Adipocyte (in vitro differentiated cells): ENCODE data around the gene TECPR1.

Experiments
- DNase-seq: peaks from one replicate; pipeline ENCODE4 v3.0.0-alpha.2; 2015; ENCODE audit warnings: low read depth
- H3K27me3 ChIP-seq: replicated peaks from 2 replicates; pipeline ENCODE4 v1.7.0; 2013; ENCODE audit warnings: mild to moderate bottlenecking, low read length, moderate library complexity; ENCODE audit not compliant: control insufficient read depth, insufficient read depth
- H3K36me3 ChIP-seq: 2 replicates; pipeline ENCODE4 v1.7.0; 2013; ENCODE audit warnings: low read length, mild to moderate bottlenecking, moderate library complexity; ENCODE audit not compliant: control insufficient read depth, insufficient read depth, severe bottlenecking
- H3K4me1 ChIP-seq: 2 replicates; pipeline ENCODE4 v1.7.0; 2013; ENCODE audit warnings: mild to moderate bottlenecking, low read length, moderate library complexity; ENCODE audit not compliant: control insufficient read depth, insufficient read depth
- H3K4me3 ChIP-seq: 2 replicates; pipeline ENCODE4 v1.7.0; 2013; ENCODE audit warnings: mild to moderate bottlenecking, low read length, moderate library complexity
- H3K9ac ChIP-seq: 2 replicates; pipeline ENCODE4 v1.7.0; 2013; ENCODE audit warnings: mild to moderate bottlenecking, low read length, moderate library complexity
- H3K9me3 ChIP-seq: 2 replicates; pipeline ENCODE4 v1.7.0; 2013; ENCODE audit warnings: mild to moderate bottlenecking, low read length, moderate library complexity; ENCODE audit not compliant: control insufficient read depth

Gene TECPR1

GRCh38 chr7:98240961-98241673, 10.9 kb downstream of the TECPR1 start:
- peaks cover 15% of the 10 kb centered on the region for H3K36me3 ChIP-seq
- peak; percentile 61 for DNase-seq
- no peaks in the 10 kb centered on the region for H3K27me3 ChIP-seq

GRCh38 chr7:98238976-98239375, 13.1 kb downstream of the TECPR1 start:
- H3K4me1 ChIP-seq: no peaks in the 10 kb centered on the region
- H3K27me3 ChIP-seq: no peaks in the 10 kb centered on the region
- DNase-seq: peak; percentile 7
- H3K4me3 ChIP-seq: no peak overlapping the region
- no peak overlapping the region for H3K9ac ChIP-seq
- H3K36me3 ChIP-seq: peaks cover 10% of the 10 kb centered on the region
- no peaks in the 10 kb centered on the region for H3K9me3 ChIP-seq

More at GRCh38 chr7:98240961-98241673, 10.9 kb downstream of the TECPR1 start:
- no peak overlapping the region for H3K4me3 ChIP-seq
- no peaks in the 10 kb centered on the region for H3K9me3 ChIP-seq
- H3K4me1 ChIP-seq: no peaks in the 10 kb centered on the region
- no peak overlapping the region for H3K9ac ChIP-seq

- H3K4me1 ChIP-seq: no peaks in the 10 kb centered on the region
Observed at GRCh38 chr7:98238076-98238475, 14.0 kb downstream of the TECPR1 start.

GRCh38 chr7:98236355-98237185, 15.5 kb downstream of the TECPR1 start:
- Histone ChIP-seq H3K4me3 (no peak overlapping the region), H3K4me1 (no peaks in the 10 kb centered on the region), H3K9me3 (no peaks in the 10 kb centered on the region), H3K36me3 (peaks cover 5% of the 10 kb centered on the region), H3K9ac (no peak overlapping the region), H3K27me3 (no peaks in the 10 kb centered on the region)
- DNase-seq: no peak

More at GRCh38 chr7:98238076-98238475, 14.0 kb downstream of the TECPR1 start:
- DNase-seq: no peak
- H3K27me3 ChIP-seq: no peaks in the 10 kb centered on the region
- no peaks in the 10 kb centered on the region for H3K9me3 ChIP-seq
- H3K36me3 ChIP-seq: peaks cover 9% of the 10 kb centered on the region
- H3K4me3 ChIP-seq: no peak overlapping the region
- H3K9ac ChIP-seq: no peak overlapping the region

- Histone ChIP-seq H3K9me3 (no peaks in the 10 kb centered on the region), H3K36me3 (peaks cover 5% of the 10 kb centered on the region), H3K9ac (no peak overlapping the region), H3K4me3 (no peak overlapping the region), H3K27me3 (no peaks in the 10 kb centered on the region), H3K4me1 (no peaks in the 10 kb centered on the region)
- DNase-seq: no peak
Observed at GRCh38 chr7:98235901-98236300, 16.1 kb downstream of the TECPR1 start.

GRCh38 chr7:98234429-98235147, 17.4 kb downstream of the TECPR1 start:
- Histone ChIP-seq H3K9me3 (no peaks in the 10 kb centered on the region), H3K27me3 (no peaks in the 10 kb centered on the region), H3K9ac (no peak overlapping the region), H3K4me3 (no peak overlapping the region), H3K36me3 (peaks cover 2% of the 10 kb centered on the region), H3K4me1 (no peaks in the 10 kb centered on the region)
- DNase-seq: peak; percentile 39

GRCh38 chr7:98233219-98234070, 18.6 kb downstream of the TECPR1 start:
- no peaks in the 10 kb centered on the region for H3K9me3 ChIP-seq
- DNase-seq: no peak
- no peaks in the 10 kb centered on the region for H3K27me3 ChIP-seq
- no peak overlapping the region for H3K9ac ChIP-seq
- H3K36me3 ChIP-seq: peaks cover 5% of the 10 kb centered on the region
- H3K4me3 ChIP-seq: no peak overlapping the region
- no peaks in the 10 kb centered on the region for H3K4me1 ChIP-seq

- Histone ChIP-seq H3K9me3 (no peaks in the 10 kb centered on the region), H3K27me3 (no peaks in the 10 kb centered on the region), H3K4me1 (no peaks in the 10 kb centered on the region), H3K9ac (no peak overlapping the region), H3K4me3 (no peak overlapping the region), H3K36me3 (peaks cover 8% of the 10 kb centered on the region)
- no peak for DNase-seq
Observed at GRCh38 chr7:98232799-98233198, 19.2 kb downstream of the TECPR1 start.

GRCh38 chr7:98232263-98232585, 19.8 kb downstream of the TECPR1 start:
- Histone ChIP-seq H3K9ac (no peak overlapping the region), H3K36me3 (peaks cover 8% of the 10 kb centered on the region), H3K9me3 (no peaks in the 10 kb centered on the region)

GRCh38 chr7:98231493-98232262, 20.4 kb downstream of the TECPR1 start:
- Histone ChIP-seq H3K4me3 (no peak overlapping the region), H3K4me1 (no peaks in the 10 kb centered on the region), H3K9me3 (no peaks in the 10 kb centered on the region), H3K27me3 (no peaks in the 10 kb centered on the region), H3K9ac (no peak overlapping the region), H3K36me3 (peaks cover 8% of the 10 kb centered on the region)
- DNase-seq: no peak

More at GRCh38 chr7:98232263-98232585, 19.8 kb downstream of the TECPR1 start:
- no peak overlapping the region for H3K4me3 ChIP-seq
- H3K27me3 ChIP-seq: no peaks in the 10 kb centered on the region
- no peak for DNase-seq
- no peaks in the 10 kb centered on the region for H3K4me1 ChIP-seq
